DOHH2 (cell line): ENCODE measurements around the gene DES.

Experiments
- H3F3A ChIP-seq: fragments of 200-600 bp; sonication (generic), shearing (Covaris generic); 2 replicates; pipeline ENCODE4 v1.6.0; 2016; ENCODE audit warnings: antibody characterized with exemption, mild to moderate bottlenecking; ENCODE audit not compliant: control insufficient read depth, insufficient read depth
- H3K27ac ChIP-seq: fragments of 200-600 bp; sonication (generic); 2 replicates; pipeline ENCODE4 v1.5.1; 2014; ENCODE audit warnings: low read depth, mild to moderate bottlenecking, low read length, moderate library complexity
- H3K27me3 ChIP-seq: fragments of 200-600 bp; sonication (generic); 2 replicates; pipeline ENCODE4 v1.6.1; 2014; ENCODE audit warnings: mild to moderate bottlenecking, low read length, mixed read lengths; ENCODE audit not compliant: control insufficient read depth
- H3K36me3 ChIP-seq: fragments of 200-600 bp; sonication (generic); 2 replicates; pipeline ENCODE4 v1.6.1; 2014; ENCODE audit warnings: mild to moderate bottlenecking, low read length, moderate library complexity, mixed read lengths; ENCODE audit not compliant: control insufficient read depth
- H3K4me1 ChIP-seq: fragments of 200-600 bp; sonication (generic); 2 replicates; pipeline ENCODE4 v1.6.1; 2014; ENCODE audit warnings: mild to moderate bottlenecking, low read length, mixed read lengths; ENCODE audit not compliant: control insufficient read depth
- H3K4me2 ChIP-seq: fragments of 200-600 bp; sonication (generic); 2 replicates; pipeline ENCODE4 v1.6.0; 2014; ENCODE audit warnings: mild to moderate bottlenecking, low read length, moderate library complexity
- H3K4me3 ChIP-seq: fragments of 200-600 bp; sonication (generic); 2 replicates; pipeline ENCODE4 v1.5.1; 2014; ENCODE audit warnings: mild to moderate bottlenecking, low read length, mixed read lengths
- H3K79me2 ChIP-seq: fragments of 200-600 bp; sonication (generic); 2 replicates; pipeline ENCODE4 v1.6.1; 2014; ENCODE audit warnings: mild to moderate bottlenecking, low read length, mixed read lengths; ENCODE audit not compliant: control insufficient read depth
- H3K9me2 ChIP-seq: fragments of 200-600 bp; sonication (generic); replicated peaks from 2 replicates; pipeline ENCODE4 v1.6.1; 2014; ENCODE audit warnings: mild to moderate bottlenecking, low read length, mixed read lengths; ENCODE audit not compliant: control insufficient read depth
- H3K9me3 ChIP-seq: fragments of 200-600 bp; sonication (generic); 2 replicates; pipeline ENCODE4 v1.6.1; 2014; ENCODE audit warnings: antibody characterized with exemption, low read length, mixed read lengths; ENCODE audit not compliant: control insufficient read depth, insufficient read depth
- H4K20me1 ChIP-seq: fragments of 200-600 bp; sonication (generic); 2 replicates; pipeline ENCODE4 v1.6.0; 2014; ENCODE audit warnings: low read depth, mild to moderate bottlenecking, antibody characterized with exemption, low read length, moderate library complexity; ENCODE audit not compliant: control insufficient read depth, insufficient read depth
- EZH2phosphoT487 ChIP-seq: fragments of 200-600 bp; sonication (generic); IDR thresholded peaks from 2 replicates; pipeline ENCODE4 v1.6.1; 2017; ENCODE audit warnings: borderline replicate concordance, mild to moderate bottlenecking, antibody characterized with exemption, low read length, moderate library complexity, mixed read lengths
- TF ChIP-seq, protein P1 (sequence below): fragments of 200-600 bp; sonication (generic); IDR thresholded peaks from one replicate; pipeline ENCODE4 v1.5.1; 2014; ENCODE audit warnings: antibody characterized with exemption, mild to moderate bottlenecking, low read depth, low read length; ENCODE audit not compliant: poor library complexity, severe bottlenecking

The DES gene

DNA sequence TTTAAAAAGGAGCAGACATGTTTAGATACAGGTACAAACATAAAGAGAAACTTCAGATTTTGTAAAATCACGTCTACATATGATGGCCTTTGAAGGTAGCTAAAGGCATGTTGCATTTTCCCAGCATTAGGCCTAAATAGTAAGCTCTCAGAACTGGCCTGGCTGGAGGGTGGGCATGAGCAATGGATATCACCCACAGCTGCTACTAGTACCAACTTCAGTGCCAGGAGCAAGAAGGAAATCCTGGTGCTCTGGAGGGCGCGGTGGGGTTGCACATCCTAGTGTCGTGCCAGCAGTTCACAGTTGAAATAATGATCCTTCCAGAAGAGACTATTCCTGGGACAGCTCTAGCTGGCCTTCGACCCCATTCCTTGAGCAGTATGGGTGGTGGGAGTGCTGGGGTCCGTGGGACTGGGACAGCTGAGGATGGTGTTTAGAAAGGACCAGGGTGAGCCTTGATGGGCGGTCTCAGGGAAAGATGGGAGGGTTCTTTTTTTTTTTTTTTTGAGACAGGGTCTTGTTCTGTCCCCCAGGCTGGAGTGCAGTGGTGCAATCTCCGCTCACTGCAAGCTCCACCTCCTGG is 4.9 kb downstream of the DES start:
- Histone ChIP-seq H3K4me2 (no peak overlapping the region), H3K9me3 (no peaks in the 10 kb centered on the region), H3K4me1 (no peaks in the 10 kb centered on the region), H3K27me3 (no peaks in the 10 kb centered on the region; the same call in 1 of the 2 replicates), H4K20me1 (no peaks in the 10 kb centered on the region), H3K36me3 (no peaks in the 10 kb centered on the region), H3K4me3 (no peak overlapping the region), H3K9me2 (no peaks in the 10 kb centered on the region), H3K27ac (no peak overlapping the region), H3K79me2 (no peaks in the 10 kb centered on the region), H3F3A (no peaks in the 10 kb centered on the region)
- TF ChIP-seq EZH2phosphoT487, result no peak
- TF ChIP-seq, protein P1, sequence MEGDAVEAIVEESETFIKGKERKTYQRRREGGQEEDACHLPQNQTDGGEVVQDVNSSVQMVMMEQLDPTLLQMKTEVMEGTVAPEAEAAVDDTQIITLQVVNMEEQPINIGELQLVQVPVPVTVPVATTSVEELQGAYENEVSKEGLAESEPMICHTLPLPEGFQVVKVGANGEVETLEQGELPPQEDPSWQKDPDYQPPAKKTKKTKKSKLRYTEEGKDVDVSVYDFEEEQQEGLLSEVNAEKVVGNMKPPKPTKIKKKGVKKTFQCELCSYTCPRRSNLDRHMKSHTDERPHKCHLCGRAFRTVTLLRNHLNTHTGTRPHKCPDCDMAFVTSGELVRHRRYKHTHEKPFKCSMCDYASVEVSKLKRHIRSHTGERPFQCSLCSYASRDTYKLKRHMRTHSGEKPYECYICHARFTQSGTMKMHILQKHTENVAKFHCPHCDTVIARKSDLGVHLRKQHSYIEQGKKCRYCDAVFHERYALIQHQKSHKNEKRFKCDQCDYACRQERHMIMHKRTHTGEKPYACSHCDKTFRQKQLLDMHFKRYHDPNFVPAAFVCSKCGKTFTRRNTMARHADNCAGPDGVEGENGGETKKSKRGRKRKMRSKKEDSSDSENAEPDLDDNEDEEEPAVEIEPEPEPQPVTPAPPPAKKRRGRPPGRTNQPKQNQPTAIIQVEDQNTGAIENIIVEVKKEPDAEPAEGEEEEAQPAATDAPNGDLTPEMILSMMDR, result no peak

- Histone ChIP-seq H3K4me2 (no peak overlapping the region), H3K27me3 (no peaks in the 10 kb centered on the region; the same call in 1 of the 2 replicates), H3K4me1 (no peaks in the 10 kb centered on the region), H3K79me2 (no peaks in the 10 kb centered on the region), H3K27ac (no peak overlapping the region), H3K4me3 (no peak overlapping the region), H3F3A (no peaks in the 10 kb centered on the region), H4K20me1 (no peaks in the 10 kb centered on the region), H3K9me3 (no peaks in the 10 kb centered on the region), H3K36me3 (no peaks in the 10 kb centered on the region), H3K9me2 (no peaks in the 10 kb centered on the region)
- TF ChIP-seq EZH2phosphoT487, result no peak
- TF ChIP-seq, protein P1, result no peak
Measured at GRCh38 chr2:219423652-219424377, 5.6 kb downstream of the DES start.

DNA sequence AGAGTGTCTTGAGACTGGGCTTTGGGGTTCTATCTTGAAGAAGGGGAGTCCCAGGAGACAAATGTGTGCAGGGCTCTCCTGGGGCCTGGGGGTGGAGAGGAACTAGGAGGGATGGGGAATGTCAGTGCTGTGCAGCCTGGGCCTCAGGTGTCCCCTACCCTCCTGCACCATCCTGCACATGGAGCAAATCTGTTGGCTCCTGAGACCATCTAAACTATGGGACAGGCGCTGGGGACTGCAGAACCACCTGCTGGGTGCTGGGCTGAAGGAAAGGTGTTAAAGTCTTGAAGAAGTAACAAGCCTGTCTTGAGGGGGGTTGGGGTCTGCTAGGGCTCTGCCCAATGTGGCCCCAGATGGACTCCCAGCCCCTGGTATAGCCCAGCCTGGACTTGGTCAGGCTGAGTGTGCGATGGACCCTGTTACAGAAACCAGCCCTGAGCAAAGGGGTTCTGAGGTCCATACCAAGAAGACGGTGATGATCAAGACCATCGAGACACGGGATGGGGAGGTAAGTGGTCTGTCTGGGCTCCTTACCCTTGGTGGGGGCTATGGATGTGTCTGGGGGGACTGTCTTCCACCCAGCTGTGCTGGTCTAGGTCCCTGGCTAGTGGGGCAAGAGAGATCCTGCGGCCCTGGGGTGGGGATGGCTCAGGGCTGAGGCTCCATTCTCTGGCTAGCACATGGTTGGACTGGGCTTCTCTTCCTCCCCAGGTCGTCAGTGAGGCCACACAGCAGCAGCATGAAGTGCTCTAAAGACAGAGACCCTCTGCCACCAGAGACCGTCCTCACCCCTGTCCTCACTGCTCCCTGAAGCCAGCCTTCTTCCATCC is 7.3 kb downstream of the DES start:
- Histone ChIP-seq H3K36me3 (no peaks in the 10 kb centered on the region), H4K20me1 (no peaks in the 10 kb centered on the region), H3K27me3 (no peaks in the 10 kb centered on the region; the same call in 1 of the 2 replicates), H3K9me2 (no peaks in the 10 kb centered on the region), H3K9me3 (no peaks in the 10 kb centered on the region), H3F3A (no peaks in the 10 kb centered on the region), H3K4me3 (no peak overlapping the region), H3K27ac (no peak overlapping the region), H3K79me2 (no peaks in the 10 kb centered on the region), H3K4me1 (no peaks in the 10 kb centered on the region), H3K4me2 (no peak overlapping the region)
- TF ChIP-seq, protein P1, result no peak
- no peak for TF ChIP-seq EZH2phosphoT487
